Stimulated activated CD8-positive, alpha-beta memory T cell treated with anti-CD3 and anti-CD28 coated beads, Interleukin-15, amount 100 ng/mL, for 4 hours (primary cell): ENCODE measurements around the gene TRABD2B.

Experiments
- DNase-seq, 2 donors: peaks; one replicate each; pipeline ENCODE4 v3.0.0-alpha.2; 2020; ENCODE audit warnings: low read depth in 2 of 2

Gene TRABD2B

GRCh38 chr1:47936916-47937551, 60.2 kb downstream of the TRABD2B start:
- no peak for DNase-seq

- DNase-seq: no peak
These were observed 61.3 kb downstream of the TRABD2B start for GRCh38 chr1:47935856-47936255.

- DNase-seq: no peak
These were observed 62.0 kb downstream of the TRABD2B start for GRCh38 chr1:47935163-47935562.

- no peak for DNase-seq
These were observed 62.9 kb downstream of the TRABD2B start for GRCh38 chr1:47934243-47934805.

- DNase-seq: no peak
These were observed 64.4 kb downstream of the TRABD2B start for GRCh38 chr1:47932743-47933142.

GRCh38 chr1:47931395-47931794, 65.8 kb downstream of the TRABD2B start:
- DNase-seq: no peak

GRCh38 chr1:47930210-47930840, 66.9 kb downstream of the TRABD2B start:
- no peak for DNase-seq

- DNase-seq: no peak
These were observed 70.0 kb downstream of the TRABD2B start for GRCh38 chr1:47927165-47927564.

GRCh38 chr1:47926461-47926999, 70.7 kb downstream of the TRABD2B start:
- DNase-seq: no peak

- DNase-seq: no peak
These were observed 72.7 kb downstream of the TRABD2B start for GRCh38 chr1:47924270-47925048.

- no peak for DNase-seq
These were observed 75.2 kb downstream of the TRABD2B start for GRCh38 chr1:47921935-47922415.

GRCh38 chr1:47919113-47919833, 77.9 kb downstream of the TRABD2B start:
- DNase-seq: no peak

GRCh38 chr1:47918257-47918867, 78.8 kb downstream of the TRABD2B start:
- DNase-seq: no peak

GRCh38 chr1:47917687-47918086, 79.5 kb downstream of the TRABD2B start:
- DNase-seq: no peak

- no peak for DNase-seq
These were observed 81.4 kb downstream of the TRABD2B start for GRCh38 chr1:47915677-47916353.

- DNase-seq: no peak
These were observed 82.1 kb downstream of the TRABD2B start for GRCh38 chr1:47914952-47915676.

- no peak for DNase-seq
These were observed 82.8 kb downstream of the TRABD2B start for GRCh38 chr1:47914218-47914938.

- no peak for DNase-seq
These were observed 83.9 kb downstream of the TRABD2B start for GRCh38 chr1:47913225-47913823.

GRCh38 chr1:47912756-47913155, 84.4 kb downstream of the TRABD2B start:
- DNase-seq: no peak
